ENCODE measurements around the gene SLC12A1.
A peak's percentile ranks its signal among the peaks of the same experiment; 100 is the strongest.

Gene SLC12A1

GRCh38 chr15:48182749-48183148, 23.4 kb upstream of the SLC12A1 start:
- Histone ChIP-seq H3K4me2 (no peak overlapping the region), H4K20me1 (no peaks in the 10 kb centered on the region), H3K27me3 (no peaks in the 10 kb centered on the region; a peak in 1 of 22 replicates), H3K9me3 (replicated peaks in 1 of 11) (no peaks in the 10 kb centered on the region), H3K9ac (no peak overlapping the region), H3K4me3 (no peak overlapping the region), H3K36me3 (no peaks in the 10 kb centered on the region), H3K27ac (no peak overlapping the region), H3K4me1 (no peaks in the 10 kb centered on the region)
- no peak for TF ChIP-seq Cebpa-rat (IDR thresholded peaks at IDR 0.05)

- H3K36me3 ChIP-seq, result no peaks in the 10 kb centered on the region
- no peaks in the 10 kb centered on the region for H3K4me1 ChIP-seq
- H4K20me1 ChIP-seq, result no peaks in the 10 kb centered on the region
- H3K9me3 ChIP-seq (replicated peaks in 1 of 11), result no peaks in the 10 kb centered on the region
- no peak overlapping the region for H3K27ac ChIP-seq
- TF ChIP-seq Cebpa-rat (IDR thresholded peaks at IDR 0.05), result peak in 1 of 11 experiments; percentile 47; a peak in 2 of 22 replicates
- no peak overlapping the region for H3K4me2 ChIP-seq
- no peak overlapping the region for H3K9ac ChIP-seq
- H3K4me3 ChIP-seq, result no peak overlapping the region
- H3K27me3 ChIP-seq, result no peaks in the 10 kb centered on the region
Measured at GRCh38 chr15:48185529-48185928, 20.6 kb upstream of the SLC12A1 start.

- no peaks in the 10 kb centered on the region for H3K9me3 ChIP-seq (replicated peaks in 1 of 11)
- TF ChIP-seq Cebpa-rat (IDR thresholded peaks at IDR 0.05), result no peak
- no peak overlapping the region for H3K4me3 ChIP-seq
- no peaks in the 10 kb centered on the region for H3K27me3 ChIP-seq
- H3K4me1 ChIP-seq, result no peaks in the 10 kb centered on the region
- no peak overlapping the region for H3K4me2 ChIP-seq
- H3K9ac ChIP-seq, result no peak overlapping the region
- no peak overlapping the region for H3K27ac ChIP-seq
- H4K20me1 ChIP-seq, result no peaks in the 10 kb centered on the region
- H3K36me3 ChIP-seq, result no peaks in the 10 kb centered on the region
Measured at GRCh38 chr15:48186271-48186670, 19.8 kb upstream of the SLC12A1 start.

GRCh38 chr15:48190932-48191573, 15.0 kb upstream of the SLC12A1 start:
- H3K27me3 ChIP-seq, result no peaks in the 10 kb centered on the region
- H3K36me3 ChIP-seq, result no peaks in the 10 kb centered on the region
- H3K9ac ChIP-seq, result no peak overlapping the region
- no peak overlapping the region for H3K27ac ChIP-seq
- no peak overlapping the region for H3K4me2 ChIP-seq
- H4K20me1 ChIP-seq, result no peaks in the 10 kb centered on the region
- no peak overlapping the region for H3K4me3 ChIP-seq
- TF ChIP-seq Cebpa-rat (IDR thresholded peaks at IDR 0.05), result no peak
- no peaks in the 10 kb centered on the region for H3K4me1 ChIP-seq
- no peaks in the 10 kb centered on the region for H3K9me3 ChIP-seq (replicated peaks in 1 of 11)

- Histone ChIP-seq H3K4me2 (no peak within 1 kb of the TSS), H3K4me3 (no peak within 1 kb of the TSS), H3K9ac (no peak within 1 kb of the TSS), H3K9me3 (replicated peaks in 1 of 11) (no peaks in the 10 kb centered on the region), H3K27ac (no peak within 1 kb of the TSS), H3K27me3 (no peaks in the 10 kb centered on the region), H4K20me1 (no peaks in the 10 kb centered on the region), H3K4me1 (no peaks in the 10 kb centered on the region), H3K36me3 (no peaks in the 10 kb centered on the region)
- no peak for TF ChIP-seq Cebpa-rat (IDR thresholded peaks at IDR 0.05)
Measured at GRCh38 chr15:48191574-48192225, 14.4 kb upstream of the SLC12A1 start, which contains the start of gene CTXN2. Gene CTXN2 (plus strand): TSS chr15:48191665. CDS start chr15:48201301, 9,636 bp downstream.

GRCh38 chr15:48202068-48202467, 4.0 kb upstream of the SLC12A1 start:
- H3K4me3 ChIP-seq, result no peak overlapping the region
- H3K4me2 ChIP-seq, result no peak overlapping the region
- no peak overlapping the region for H3K27ac ChIP-seq
- H3K9ac ChIP-seq, result no peak overlapping the region
- H3K9me3 ChIP-seq (replicated peaks in 1 of 11), result no peaks in the 10 kb centered on the region
- no peaks in the 10 kb centered on the region for H3K27me3 ChIP-seq
- no peaks in the 10 kb centered on the region for H4K20me1 ChIP-seq
- no peaks in the 10 kb centered on the region for H3K36me3 ChIP-seq
- no peaks in the 10 kb centered on the region for H3K4me1 ChIP-seq
- no peak for TF ChIP-seq Cebpa-rat (IDR thresholded peaks at IDR 0.05)

GRCh38 chr15:48221261-48221660, 15.2 kb downstream of the SLC12A1 start:
- Histone ChIP-seq H3K36me3 (no peaks in the 10 kb centered on the region), H4K20me1 (no peaks in the 10 kb centered on the region), H3K4me3 (no peak overlapping the region), H3K4me1 (no peaks in the 10 kb centered on the region), H3K4me2 (no peak overlapping the region), H3K9ac (no peak overlapping the region), H3K9me3 (replicated peaks in 1 of 11) (no peaks in the 10 kb centered on the region), H3K27ac (no peak overlapping the region), H3K27me3 (no peaks in the 10 kb centered on the region)
- no peak for TF ChIP-seq Cebpa-rat (IDR thresholded peaks at IDR 0.05)

GRCh38 chr15:48221885-48222284, 15.8 kb downstream of the SLC12A1 start:
- Histone ChIP-seq H3K9ac (no peak overlapping the region), H3K4me1 (no peaks in the 10 kb centered on the region), H3K36me3 (no peaks in the 10 kb centered on the region), H3K4me2 (no peak overlapping the region), H4K20me1 (no peaks in the 10 kb centered on the region), H3K27me3 (no peaks in the 10 kb centered on the region), H3K4me3 (no peak overlapping the region), H3K9me3 (replicated peaks in 1 of 11) (no peaks in the 10 kb centered on the region), H3K27ac (no peak overlapping the region)
- TF ChIP-seq Cebpa-rat (IDR thresholded peaks at IDR 0.05), result no peak

- H3K27me3 ChIP-seq, result no peaks in the 10 kb centered on the region
- no peak overlapping the region for H3K9ac ChIP-seq
- H4K20me1 ChIP-seq, result no peaks in the 10 kb centered on the region
- H3K9me3 ChIP-seq (replicated peaks in 1 of 11), result no peaks in the 10 kb centered on the region
- H3K36me3 ChIP-seq, result no peaks in the 10 kb centered on the region
- no peaks in the 10 kb centered on the region for H3K4me1 ChIP-seq
- H3K4me2 ChIP-seq, result no peak overlapping the region
- H3K4me3 ChIP-seq, result no peak overlapping the region
- TF ChIP-seq Cebpa-rat (IDR thresholded peaks at IDR 0.05), result no peak
- H3K27ac ChIP-seq, result no peak overlapping the region
Measured at GRCh38 chr15:48222627-48223026, 16.5 kb downstream of the SLC12A1 start.

- Histone ChIP-seq H3K4me1 (no peaks in the 10 kb centered on the region), H3K4me2 (no peak overlapping the region), H3K9me3 (replicated peaks in 1 of 11) (no peaks in the 10 kb centered on the region), H3K27me3 (no peaks in the 10 kb centered on the region), H4K20me1 (no peaks in the 10 kb centered on the region), H3K36me3 (no peaks in the 10 kb centered on the region), H3K4me3 (no peak overlapping the region), H3K27ac (no peak overlapping the region), H3K9ac (no peak overlapping the region)
- no peak for TF ChIP-seq Cebpa-rat (IDR thresholded peaks at IDR 0.05)
Measured at GRCh38 chr15:48225771-48226170, 19.7 kb downstream of the SLC12A1 start.

All from BLaER1 treated with 17β-estradiol and CSF1 and Interleukin-3, amounts not matched to agents 10 nM and 100 nM (cell line).